Endothelial cell of umbilical vein (primary cell): Measurements from ENCODE around the gene LST1. TPM values are rescaled to one million over a fixed set of nuclear protein-coding genes. Genes with fewer than 3 reads are reported as not detected.

Experiments
- BruUV-seq: library from RNA; stranded (reverse); fragments of 400-500 nt; replicated peaks from 2 replicates; lab custom pipeline; 2021; lab: Mats Ljungman, UMichigan
- CTCF ChIA-PET: fragments of 300-600, 350-600 bp; sonication (Branson Sonifier 250); formaldehyde crosslinking; loops from one replicate; lab custom pipeline; 2021; ENCODE audit warnings: antibody characterized with exemption, inconsistent platforms; lab: Charles Lee
- POLR2A ChIA-PET: fragments of 300-600, 350-600 bp; sonication (Branson Sonifier 250); formaldehyde crosslinking; loops from one replicate; lab custom pipeline; 2021; ENCODE audit warnings: antibody characterized with exemption, inconsistent platforms; lab: Charles Lee
- DNase-seq: peaks from one replicate; pipeline ENCODE4 v3.0.0-alpha.2; 2011; ENCODE audit warnings: low read depth, low spot score
- FAIRE-seq: peaks from 2 replicates; lab custom pipeline; 2011; peaks lifted over from hg19 to GRCh38; lab: Jason Lieb, UNC
- H2AFZ ChIP-seq: 2 replicates; pipeline ENCODE4 v1.6.0; 2012; ENCODE audit warnings: low read depth, low read length, control low read depth, inconsistent platforms
- H3K27ac ChIP-seq: 2 replicates; pipeline ENCODE4 v1.5.1; 2011; ENCODE audit warnings: low read depth, mild to moderate bottlenecking, control low read depth, low read length, moderate library complexity; ENCODE audit not compliant: insufficient read depth
- H3K27me3 ChIP-seq, 2 experiments: 2 replicates each; pipeline versions ENCODE4 v1.6.0 to v1.6.1; 2011; ENCODE audit warnings: low read length in 2 of 2, mixed read lengths in 1 of 2; ENCODE audit not compliant: control insufficient read depth in 2 of 2, insufficient read depth in 2 of 2
- H3K36me3 ChIP-seq, 2 experiments: 2 replicates in 1 of 2; 3 replicates in 1 of 2; pipeline ENCODE4 v1.5.1; 2011; ENCODE audit warnings: low read length in 2 of 2, mild to moderate bottlenecking in 1 of 2, moderate library complexity in 1 of 2; ENCODE audit not compliant: control insufficient read depth in 2 of 2, insufficient read depth in 2 of 2; ENCODE audit errors: extremely low read depth in 1 of 2
- H3K4me1 ChIP-seq: 3 replicates; pipeline ENCODE4 v1.5.1; 2011; ENCODE audit warnings: mild to moderate bottlenecking, low read length; ENCODE audit not compliant: control insufficient read depth, insufficient read depth; ENCODE audit errors: extremely low read depth
- H3K4me2 ChIP-seq: 2 replicates; pipeline ENCODE4 v1.6.1; 2011; ENCODE audit warnings: low read length, control low read depth, mixed read lengths; ENCODE audit not compliant: insufficient read depth
- H3K4me3 ChIP-seq, 3 experiments: fragments of 200-600 bp in 1 of 3; sonication (generic), shearing (Covaris generic) in 1 of 3; replicated peaks in 1 of 3; 2 replicates each; pipeline ENCODE4 v1.5.1; 2011 to 2016; ENCODE audit warnings: control low read depth in 3 of 3, low read length in 3 of 3, mild to moderate bottlenecking in 2 of 3, inconsistent platforms in 1 of 3, low read depth in 1 of 3, moderate library complexity in 1 of 3; ENCODE audit not compliant: insufficient read depth in 1 of 3
- H3K79me2 ChIP-seq: 2 replicates; pipeline ENCODE4 v1.6.0; 2012; ENCODE audit warnings: low read length, inconsistent platforms; ENCODE audit not compliant: control insufficient read depth, insufficient read depth
- H3K9ac ChIP-seq: replicated peaks from 2 replicates; pipeline ENCODE3; 2011; ENCODE audit warnings: low read length, control low read depth; ENCODE audit not compliant: insufficient read depth; ENCODE audit errors: extremely low read depth
- H3K9me1 ChIP-seq: replicated peaks from 3 replicates; pipeline ENCODE4 v1.6.0; 2011; ENCODE audit warnings: mild to moderate bottlenecking, low read length; ENCODE audit not compliant: control insufficient read depth, insufficient read depth; ENCODE audit errors: extremely low read depth
- H3K9me3 ChIP-seq: replicated peaks from 2 replicates; pipeline ENCODE4 v1.5.1; 2012; ENCODE audit warnings: low read length, inconsistent platforms; ENCODE audit not compliant: control insufficient read depth, insufficient read depth
- H4K20me1 ChIP-seq: replicated peaks from 2 replicates; pipeline ENCODE3; 2011; ENCODE audit warnings: mild to moderate bottlenecking, low read length; ENCODE audit not compliant: control insufficient read depth, insufficient read depth; ENCODE audit errors: extremely low read depth
- CTCF ChIP-seq, 2 donors: IDR thresholded peaks; 1 replicate in 1 of 2; 2 replicates in 1 of 2; pipeline ENCODE4 v1.5.1; 2011; ENCODE audit warnings: low read length in 2 of 2, mild to moderate bottlenecking in 2 of 2, moderate library complexity in 2 of 2, control low read depth in 1 of 2, inconsistent platforms in 1 of 2, low read depth in 1 of 2; ENCODE audit not compliant: insufficient read depth in 1 of 2; ENCODE audit errors: extremely low read depth in 1 of 2
- EZH2 ChIP-seq: IDR thresholded peaks from 2 replicates; pipeline ENCODE4 v1.6.1; 2012; ENCODE audit warnings: borderline replicate concordance, low read depth, mild to moderate bottlenecking, moderate library complexity, low read length, inconsistent platforms; ENCODE audit not compliant: severe bottlenecking
- FOS ChIP-seq: IDR thresholded peaks from 2 replicates; pipeline ENCODE4 v1.6.1; 2011; ENCODE audit warnings: mild to moderate bottlenecking, low read length, moderate library complexity, borderline replicate concordance; ENCODE audit not compliant: insufficient read depth
- GATA2 ChIP-seq: IDR thresholded peaks from 2 replicates; pipeline ENCODE4 v1.7.0; 2011; ENCODE audit warnings: low read depth, mild to moderate bottlenecking, moderate library complexity, mixed read lengths, low read length; ENCODE audit not compliant: insufficient read length, insufficient read depth
- JUN ChIP-seq: IDR thresholded peaks from 2 replicates; pipeline ENCODE4 v1.6.1; 2011; ENCODE audit warnings: borderline replicate concordance, low read depth; ENCODE audit not compliant: insufficient read length, insufficient read depth
- MAX ChIP-seq: IDR thresholded peaks from 2 replicates; pipeline ENCODE4 v1.6.1; 2011; ENCODE audit not compliant: insufficient read depth, insufficient read length
- MYC ChIP-seq: IDR thresholded peaks from one replicate; pipeline ENCODE4 v1.6.1; 2011; ENCODE audit warnings: mild to moderate bottlenecking, low read depth, low read length
- POLR2A ChIP-seq: IDR thresholded peaks from 2 replicates; pipeline ENCODE4 v1.6.1; 2012; ENCODE audit warnings: low read depth, mild to moderate bottlenecking, control low read depth, low read length
- POLR2AphosphoS5 ChIP-seq: IDR thresholded peaks from 2 replicates; pipeline ENCODE4 v1.6.1; 2012; ENCODE audit warnings: low read depth, mild to moderate bottlenecking, control low read depth, low read length, moderate library complexity; ENCODE audit not compliant: insufficient read depth
- dilution Hi-C: fragments of 300-500 bp; cut with MboI; formaldehyde crosslinking; loops from one replicate; pipeline ENCODE4 v1.15.0; 2019; ENCODE audit warnings: low sequenced_read_pairs; ENCODE audit not compliant: extremely low pct_ligation_motif_present
- intact Hi-C: fragments of 100-400 bp; cut with micrococcal nuclease; formaldehyde crosslinking; loops from one replicate; pipeline ENCODE4 v1.10.0; 2022
- polyA plus RNA-seq, 4 experiments: library from polyadenylated mRNA; depleted of rRNA in 3 of 4; stranded (reverse) in 3 of 4; unstranded in 1 of 4; fragments of >200 nt; gene quantifications; 2 replicates each; pipeline versions ENCODE4 v1.2.1 to v1.2.3, GENCODE V29; 2011 to 2012; ENCODE audit warnings: missing spikeins in 1 of 4
- total RNA-seq: library from RNA; stranded (reverse); gene quantifications from 2 replicates; pipeline ENCODE4 v1.2.3, GENCODE V29; 2021

The LST1 gene
- total and polyA plus RNA-seq, 2 donors (not counting 3 experiments of a cell fraction or from before 2014, with no cell fraction given), result 1.00 to 1.8 TPM

GRCh38 chr6:31575952-31576685 is 10.0 kb upstream of the LST1 start:
- H3K4me1 ChIP-seq, result peaks cover 6% of the 10 kb centered on the region
- no peaks in the 10 kb centered on the region for H3K27me3 ChIP-seq
- H3K9me1 ChIP-seq, result no peaks in the 10 kb centered on the region
- dilution Hi-C loops, result no loop called here
- no peak overlapping the region for H3K4me2 ChIP-seq
- H3K9me3 ChIP-seq, result no peaks in the 10 kb centered on the region
- H3K9ac ChIP-seq, result no peak overlapping the region
- no peak for FAIRE-seq
- ChIA-PET POLR2A (no interaction called here), CTCF (interaction anchor here (4.2 to 32.6 kb wide), 3 partner anchors 10 to 20 kb away, joined by 16 to 1517 read pairs (median 286); partner anchors contain the start of genes ATP6V1G2, DDX39B, LST1 and NCR3)
- TF ChIP-seq GATA2 (no peak), MAX (no peak)
- DNase-seq, result no peak
- no peaks in the 10 kb centered on the region for H4K20me1 ChIP-seq
- peaks cover under 1% of the 10 kb centered on the region for H3K79me2 ChIP-seq
- no peaks in the 10 kb centered on the region for H3K36me3 ChIP-seq
- no TSS peak for BruUV-seq
- intact Hi-C loops, result no loop called here
- no peak overlapping the region for H3K4me3 ChIP-seq
- no peak overlapping the region for H2AFZ ChIP-seq
- H3K27ac ChIP-seq, result no peak overlapping the region

- Histone ChIP-seq H3K9me3 (no peaks in the 10 kb centered on the region), H3K27ac (no peak overlapping the region), H3K4me3 (no peak overlapping the region), H3K9me1 (no peaks in the 10 kb centered on the region), H3K79me2 (peaks cover 9% of the 10 kb centered on the region), H3K4me1 (peaks cover 12% of the 10 kb centered on the region), H3K9ac (no peak overlapping the region), H3K27me3 (no peaks in the 10 kb centered on the region), H3K36me3 (no peaks in the 10 kb centered on the region), H4K20me1 (no peaks in the 10 kb centered on the region), H2AFZ (no peak overlapping the region), H3K4me2 (no peak overlapping the region)
- FAIRE-seq (no peak), DNase-seq (no peak)
- CTCF ChIA-PET, result interaction anchor here (4.2 to 32.6 kb wide), 3 partner anchors 9 to 21 kb away, joined by 16 to 1517 read pairs (median 286); partner anchors contain the start of genes ATP6V1G2, DDX39B, LST1 and NCR3
- POLR2A ChIA-PET, result no interaction called here
- no TSS peak for BruUV-seq
- intact Hi-C loops, result no loop called here
- dilution Hi-C loops, result no loop called here
- TF ChIP-seq EZH2, result no peak
- no peak for TF ChIP-seq POLR2A
- TF ChIP-seq JUN, result no peak
- no peak for TF ChIP-seq POLR2AphosphoS5
- no peak for TF ChIP-seq MAX
- no peak for TF ChIP-seq FOS
- no peak for TF ChIP-seq GATA2
- no peak for TF ChIP-seq CTCF (IDR thresholded peaks at IDR 0.05; ENCODE audit: extremely low read depth in 1 of 2, insufficient read depth in 1 of 2, low read depth in 1 of 2, low read length in 2 of 2)
- no peak for TF ChIP-seq MYC
Measured at GRCh38 chr6:31576897-31577578, 9.0 kb upstream of the LST1 start.
